Measurements from ENCODE around the gene SMC5.
"Not testable (repeated sequence)": the region's sequence is repeated elsewhere in the genome, so short reads cannot be mapped to it uniquely, and the experiment has no call there.

Gene SMC5

DNA sequence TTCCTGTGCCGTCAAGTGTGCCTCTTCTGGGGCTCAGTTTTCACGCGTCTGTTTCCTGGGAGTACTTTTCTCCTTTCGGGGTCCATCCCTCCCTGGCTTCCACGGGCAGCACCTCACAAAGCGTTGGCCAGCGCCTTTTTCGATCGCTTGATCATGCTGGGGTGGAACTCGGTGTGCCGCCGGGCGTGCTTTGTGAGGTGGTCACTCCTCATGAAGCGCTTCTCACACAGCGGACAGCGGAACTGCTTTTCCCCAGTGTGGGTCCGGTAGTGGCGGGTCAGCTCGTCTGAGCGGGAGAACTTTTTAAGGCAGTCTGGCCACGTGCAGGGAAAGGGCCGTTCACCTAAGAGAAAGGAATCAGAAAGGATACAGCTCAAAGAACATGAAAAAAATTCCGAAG is 128.9 kb downstream of the SMC5 start:
- H3K27me3 ChIP-seq (ENCODE audit: control insufficient read depth, insufficient read depth, low read length): no peaks in the 10 kb centered on the region
- H3K36me3 ChIP-seq (ENCODE audit: control insufficient read depth, insufficient read depth, low read length): no peaks in the 10 kb centered on the region
- no peaks in the 10 kb centered on the region for H3K4me1 ChIP-seq (ENCODE audit: control insufficient read depth, insufficient read depth, low read length)
- no peaks in the 10 kb centered on the region for H3K9me3 ChIP-seq (ENCODE audit: control insufficient read depth, insufficient read depth, low read length)
- no peak overlapping the region for H3K4me3 ChIP-seq (ENCODE audit: low read length)
- no peak overlapping the region for H3K27ac ChIP-seq (ENCODE audit: low read length)
- no CpG with 5 or more reads among the region's 23 CpGs for WGBS (ENCODE audit: insufficient coverage, insufficient read length)
- no peak for DNase-seq (ENCODE audit: low read depth, low spot score)

DNA sequence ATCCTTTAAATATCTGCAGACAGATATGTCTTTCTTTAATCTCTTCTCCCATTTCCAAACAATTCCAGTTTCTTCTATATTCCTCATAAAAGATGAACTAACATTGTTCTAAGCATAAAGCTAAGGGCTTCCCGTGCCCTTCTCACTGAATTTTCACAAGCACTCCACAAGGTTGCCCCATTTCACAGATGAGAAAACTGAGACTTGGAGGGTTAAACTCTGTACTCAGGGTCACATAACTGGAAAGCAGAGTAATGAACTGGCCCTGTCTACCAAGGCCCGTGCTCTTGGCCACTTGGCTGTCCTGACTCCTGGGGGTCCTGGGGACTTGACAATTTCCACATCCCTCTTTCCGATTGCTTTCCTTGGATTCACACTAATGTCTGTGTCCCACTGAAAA is 130.4 kb downstream of the SMC5 start:
- H3K4me1 ChIP-seq (ENCODE audit: control insufficient read depth, insufficient read depth, low read length): no peaks in the 10 kb centered on the region
- no peak overlapping the region for H3K4me3 ChIP-seq (ENCODE audit: low read length)
- no peaks in the 10 kb centered on the region for H3K27me3 ChIP-seq (ENCODE audit: control insufficient read depth, insufficient read depth, low read length)
- DNase-seq (ENCODE audit: low read depth, low spot score): no peak
- H3K9me3 ChIP-seq (ENCODE audit: control insufficient read depth, insufficient read depth, low read length): no peaks in the 10 kb centered on the region
- no peaks in the 10 kb centered on the region for H3K36me3 ChIP-seq (ENCODE audit: control insufficient read depth, insufficient read depth, low read length)
- WGBS (ENCODE audit: insufficient coverage, insufficient read length): no CpG with 5 or more reads among the region's 3 CpGs
- no peak overlapping the region for H3K27ac ChIP-seq (ENCODE audit: low read length)

DNA sequence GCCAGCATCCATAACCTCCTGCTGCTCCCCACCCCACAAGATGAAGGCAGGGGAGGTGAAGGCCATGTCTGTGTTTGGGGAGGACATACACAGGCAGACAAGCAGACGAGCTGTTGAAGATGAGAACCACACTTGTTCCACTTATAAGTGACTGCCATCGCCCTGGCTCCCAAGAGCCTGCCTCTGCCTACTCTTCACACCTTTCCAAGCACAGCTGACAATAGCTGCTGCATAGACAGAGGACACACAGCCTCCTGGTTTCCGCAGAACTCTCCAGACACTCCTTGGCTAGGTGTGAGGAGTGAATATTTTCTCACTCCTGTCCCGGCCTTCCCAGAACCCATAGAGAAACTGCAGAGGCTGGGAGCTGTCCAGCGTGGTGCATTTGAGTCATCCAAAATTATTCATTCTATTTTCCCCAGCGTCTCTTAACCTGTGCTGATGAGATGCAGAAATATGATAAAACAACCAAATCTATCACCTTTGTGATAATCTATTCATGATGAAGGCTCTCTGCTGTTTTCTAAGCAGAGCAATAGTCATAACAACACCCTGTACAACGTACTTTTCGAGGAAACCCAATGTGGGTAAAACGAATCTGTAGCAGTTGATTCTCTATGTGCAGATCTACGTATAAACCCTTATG is 131.0 kb downstream of the SMC5 start:
- no CpG with 5 or more reads among the region's 10 CpGs for WGBS (ENCODE audit: insufficient coverage, insufficient read length)
- Histone ChIP-seq H3K9me3 (ENCODE audit: control insufficient read depth, insufficient read depth, low read length) (no peaks in the 10 kb centered on the region), H3K27ac (ENCODE audit: low read length) (no peak overlapping the region), H3K36me3 (ENCODE audit: control insufficient read depth, insufficient read depth, low read length) (no peaks in the 10 kb centered on the region), H3K27me3 (ENCODE audit: control insufficient read depth, insufficient read depth, low read length) (no peaks in the 10 kb centered on the region), H3K4me3 (ENCODE audit: low read length) (no peak overlapping the region), H3K4me1 (ENCODE audit: control insufficient read depth, insufficient read depth, low read length) (no peaks in the 10 kb centered on the region)
- DNase-seq (ENCODE audit: low read depth, low spot score): no peak

DNA sequence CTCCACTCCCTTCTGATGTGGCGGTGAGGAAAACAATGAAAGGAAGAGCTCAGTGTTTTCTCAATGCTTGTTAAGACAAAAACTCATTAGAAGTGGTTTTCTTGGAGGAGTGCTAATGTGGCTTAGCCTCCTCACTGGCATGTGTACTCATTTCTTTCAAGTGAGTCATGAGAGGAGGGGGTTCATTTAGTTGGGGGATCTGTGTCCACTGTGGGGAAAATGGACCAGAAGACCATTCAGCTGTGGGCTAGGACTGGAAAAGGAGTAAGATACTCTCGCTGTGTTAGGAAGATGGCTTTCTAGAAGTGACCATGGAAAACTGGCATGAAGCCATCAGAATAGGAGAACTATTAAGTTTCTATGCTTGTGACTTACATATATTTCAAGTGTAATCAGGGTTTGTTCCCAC is 132.2 kb downstream of the SMC5 start:
- H3K9me3 ChIP-seq (ENCODE audit: control insufficient read depth, insufficient read depth, low read length): no peaks in the 10 kb centered on the region
- H3K27me3 ChIP-seq (ENCODE audit: control insufficient read depth, insufficient read depth, low read length): no peaks in the 10 kb centered on the region
- no peaks in the 10 kb centered on the region for H3K4me1 ChIP-seq (ENCODE audit: control insufficient read depth, insufficient read depth, low read length)
- H3K36me3 ChIP-seq (ENCODE audit: control insufficient read depth, insufficient read depth, low read length): no peaks in the 10 kb centered on the region
- H3K4me3 ChIP-seq (ENCODE audit: low read length): no peak overlapping the region
- H3K27ac ChIP-seq (ENCODE audit: low read length): no peak overlapping the region
- no peak for DNase-seq (ENCODE audit: low read depth, low spot score)
- WGBS (ENCODE audit: insufficient coverage, insufficient read length): no CpG with 5 or more reads among the region's 2 CpGs

DNA sequence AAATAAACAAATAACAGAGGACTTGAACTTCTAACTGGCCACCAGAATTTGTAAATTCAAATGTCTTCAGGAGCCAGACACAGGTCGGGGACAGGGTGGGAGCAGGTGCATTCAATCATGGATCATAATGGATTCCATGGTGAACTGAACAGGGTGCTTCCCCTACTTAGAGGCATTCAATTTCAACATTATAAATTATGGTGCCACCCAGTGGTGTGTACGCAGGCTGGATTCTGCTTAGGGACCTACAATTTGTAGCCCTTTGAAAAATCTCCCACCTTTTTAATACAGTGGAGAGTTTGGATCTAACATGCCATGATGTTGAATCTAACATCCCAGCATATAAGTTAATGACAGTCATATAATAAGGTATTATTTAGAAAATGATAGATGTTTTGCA is 133.4 kb downstream of the SMC5 start:
- WGBS (ENCODE audit: insufficient coverage, insufficient read length): no CpG with 5 or more reads among the region's 2 CpGs
- H3K36me3 ChIP-seq (ENCODE audit: control insufficient read depth, insufficient read depth, low read length): no peaks in the 10 kb centered on the region
- no peaks in the 10 kb centered on the region for H3K27me3 ChIP-seq (ENCODE audit: control insufficient read depth, insufficient read depth, low read length)
- H3K9me3 ChIP-seq (ENCODE audit: control insufficient read depth, insufficient read depth, low read length): no peaks in the 10 kb centered on the region
- no peak overlapping the region for H3K4me3 ChIP-seq (ENCODE audit: low read length)
- no peaks in the 10 kb centered on the region for H3K4me1 ChIP-seq (ENCODE audit: control insufficient read depth, insufficient read depth, low read length)
- no peak overlapping the region for H3K27ac ChIP-seq (ENCODE audit: low read length)
- no peak for DNase-seq (ENCODE audit: low read depth, low spot score)

DNA sequence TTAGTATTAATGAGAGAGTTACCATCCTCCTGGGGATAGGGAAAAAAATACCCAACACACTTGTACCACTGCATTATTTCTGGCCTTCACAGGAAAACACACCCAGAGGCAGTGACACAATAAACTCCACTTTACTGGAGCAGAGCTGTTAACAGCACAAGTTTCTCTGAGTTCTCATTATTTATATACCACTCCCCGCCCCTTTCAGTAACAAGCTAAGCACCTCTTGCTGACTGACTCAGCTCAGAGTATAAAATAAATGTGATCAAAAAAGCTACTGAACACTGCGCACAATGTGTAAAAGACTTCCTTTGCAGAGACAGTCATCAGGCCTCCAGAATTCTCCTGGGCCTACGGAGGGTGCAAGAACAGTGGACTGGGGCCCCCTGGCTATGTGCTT is 134.1 kb downstream of the SMC5 start:
- no peaks in the 10 kb centered on the region for H3K36me3 ChIP-seq (ENCODE audit: control insufficient read depth, insufficient read depth, low read length)
- H3K9me3 ChIP-seq (ENCODE audit: control insufficient read depth, insufficient read depth, low read length): no peaks in the 10 kb centered on the region
- no CpG with 5 or more reads among the region's 3 CpGs for WGBS (ENCODE audit: insufficient coverage, insufficient read length)
- H3K27ac ChIP-seq (ENCODE audit: low read length): no peak overlapping the region
- H3K4me3 ChIP-seq (ENCODE audit: low read length): no peak overlapping the region
- no peak for DNase-seq (ENCODE audit: low read depth, low spot score)
- H3K4me1 ChIP-seq (ENCODE audit: control insufficient read depth, insufficient read depth, low read length): no peaks in the 10 kb centered on the region
- no peaks in the 10 kb centered on the region for H3K27me3 ChIP-seq (ENCODE audit: control insufficient read depth, insufficient read depth, low read length)

DNA sequence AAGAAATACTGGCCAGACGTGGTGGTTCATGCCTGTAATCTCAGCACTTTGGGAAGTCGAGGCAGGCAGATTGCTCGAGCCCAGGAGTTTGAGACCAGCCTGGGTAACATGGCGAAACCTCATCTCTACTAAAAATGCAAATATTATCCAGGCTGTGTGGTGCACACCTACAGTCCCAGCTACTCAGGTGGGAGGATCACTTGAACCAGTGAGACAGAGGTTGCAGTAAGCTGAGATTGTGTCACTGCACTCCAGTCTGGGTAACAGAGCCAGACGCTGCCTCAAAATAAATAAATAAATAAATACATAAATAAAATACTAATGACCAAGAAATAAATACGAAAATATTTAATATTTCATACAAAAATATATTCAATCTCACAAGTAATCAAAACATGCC is 136.9 kb downstream of the SMC5 start:
- H3K27me3 ChIP-seq (ENCODE audit: control insufficient read depth, insufficient read depth, low read length): no peaks in the 10 kb centered on the region
- H3K27ac ChIP-seq (ENCODE audit: low read length): no peak overlapping the region
- H3K4me1 ChIP-seq (ENCODE audit: control insufficient read depth, insufficient read depth, low read length): no peaks in the 10 kb centered on the region
- DNase-seq (ENCODE audit: low read depth, low spot score): no peak
- H3K4me3 ChIP-seq (ENCODE audit: low read length): no peak overlapping the region
- H3K36me3 ChIP-seq (ENCODE audit: control insufficient read depth, insufficient read depth, low read length): no peaks in the 10 kb centered on the region
- H3K9me3 ChIP-seq (ENCODE audit: control insufficient read depth, insufficient read depth, low read length): no peaks in the 10 kb centered on the region
- 100% methylated on average over 1 of the region's 6 CpGs for WGBS (ENCODE audit: insufficient coverage, insufficient read length)

DNA sequence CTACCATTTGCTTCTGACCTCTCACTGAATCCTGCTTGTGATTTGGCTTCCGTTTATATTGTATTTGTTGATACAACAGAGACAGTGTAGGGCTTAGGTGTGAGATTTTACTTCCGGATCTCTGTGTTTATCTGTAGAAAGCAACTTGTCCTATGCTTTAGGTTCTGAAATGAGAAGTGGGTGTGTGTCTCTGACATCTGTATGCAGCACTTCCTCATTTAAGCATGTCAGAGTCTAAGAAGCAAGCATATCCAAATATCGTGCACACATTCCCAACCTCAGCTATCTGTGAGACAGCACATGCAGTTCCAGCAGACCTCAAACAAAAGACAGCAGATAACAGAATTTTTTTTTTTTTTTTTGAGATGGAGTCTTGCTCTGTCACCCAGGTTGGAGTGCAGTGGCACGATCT is 139.4 kb downstream of the SMC5 start:
- no peak overlapping the region for H3K4me3 ChIP-seq (ENCODE audit: low read length)
- no peaks in the 10 kb centered on the region for H3K9me3 ChIP-seq (ENCODE audit: control insufficient read depth, insufficient read depth, low read length)
- no peak for DNase-seq (ENCODE audit: low read depth, low spot score)
- H3K36me3 ChIP-seq (ENCODE audit: control insufficient read depth, insufficient read depth, low read length): no peaks in the 10 kb centered on the region
- WGBS (ENCODE audit: insufficient coverage, insufficient read length): no CpG with 5 or more reads among the region's 4 CpGs
- H3K27me3 ChIP-seq (ENCODE audit: control insufficient read depth, insufficient read depth, low read length): no peaks in the 10 kb centered on the region
- no peaks in the 10 kb centered on the region for H3K4me1 ChIP-seq (ENCODE audit: control insufficient read depth, insufficient read depth, low read length)
- H3K27ac ChIP-seq (ENCODE audit: low read length): no peak overlapping the region

DNA sequence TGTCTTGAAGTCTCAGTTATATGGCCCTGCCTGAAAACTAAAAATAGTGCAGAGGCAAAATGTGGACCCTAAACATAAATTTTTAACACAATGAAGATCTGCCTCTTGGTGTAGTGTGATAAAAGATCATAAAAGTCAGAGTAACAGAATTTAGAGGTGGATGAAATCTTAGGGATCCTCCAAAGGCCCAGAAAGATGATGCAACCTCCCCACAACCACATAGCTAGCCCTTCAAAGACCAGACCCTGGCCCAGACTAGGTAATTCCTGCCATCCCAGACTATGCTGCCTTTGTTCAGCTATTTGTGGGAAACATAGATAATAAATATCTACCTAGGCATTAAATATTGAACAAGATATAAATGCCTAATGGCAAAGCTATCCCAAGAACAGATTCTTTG is 140.4 kb downstream of the SMC5 start:
- Histone ChIP-seq H3K36me3 (ENCODE audit: control insufficient read depth, insufficient read depth, low read length) (no peaks in the 10 kb centered on the region), H3K27ac (ENCODE audit: low read length) (no peak overlapping the region), H3K4me1 (ENCODE audit: control insufficient read depth, insufficient read depth, low read length) (no peaks in the 10 kb centered on the region), H3K27me3 (ENCODE audit: control insufficient read depth, insufficient read depth, low read length) (no peaks in the 10 kb centered on the region), H3K9me3 (ENCODE audit: control insufficient read depth, insufficient read depth, low read length) (no peaks in the 10 kb centered on the region), H3K4me3 (ENCODE audit: low read length) (no peak overlapping the region)
- no peak for DNase-seq (ENCODE audit: low read depth, low spot score)

DNA sequence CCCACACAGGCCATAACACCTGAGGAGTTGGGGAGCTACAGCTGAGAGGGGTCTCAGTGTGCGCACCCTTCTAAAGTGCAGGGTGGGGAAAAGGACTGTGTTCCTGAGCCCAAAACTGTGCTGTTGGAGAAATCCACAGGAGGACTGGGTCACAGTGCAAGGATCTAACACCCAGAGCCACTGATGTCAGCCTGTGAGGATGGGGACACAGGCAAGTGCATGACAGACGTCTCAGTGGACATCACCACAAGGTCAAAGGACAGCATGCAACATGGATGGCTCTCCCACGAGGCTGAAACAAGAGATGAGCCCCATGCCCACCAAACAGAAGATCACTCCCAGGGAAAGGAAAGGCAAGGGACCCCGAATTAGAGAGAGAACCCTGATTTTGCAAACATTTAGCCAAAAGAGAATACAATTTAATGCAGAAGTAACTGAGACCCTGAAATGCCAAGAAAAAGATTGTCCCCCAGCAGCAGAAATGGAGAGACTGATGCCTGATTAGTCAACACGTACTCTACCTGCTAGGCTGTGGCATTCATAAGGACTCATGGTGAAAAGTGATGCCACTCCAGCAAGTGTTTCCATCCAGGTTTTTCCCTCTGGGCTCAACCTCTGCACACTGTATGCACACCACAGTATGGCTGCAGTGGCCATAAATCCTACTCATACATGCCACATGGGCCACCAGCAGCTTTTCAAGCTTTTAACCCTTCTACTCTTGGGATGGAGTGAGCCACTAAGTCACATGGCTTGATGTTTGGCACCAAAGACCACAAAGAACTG is 141.5 kb downstream of the SMC5 start:
- Histone ChIP-seq H3K4me1 (ENCODE audit: control insufficient read depth, insufficient read depth, low read length) (no peaks in the 10 kb centered on the region), H3K9me3 (ENCODE audit: control insufficient read depth, insufficient read depth, low read length) (no peaks in the 10 kb centered on the region), H3K36me3 (ENCODE audit: control insufficient read depth, insufficient read depth, low read length) (no peaks in the 10 kb centered on the region), H3K27me3 (ENCODE audit: control insufficient read depth, insufficient read depth, low read length) (no peaks in the 10 kb centered on the region), H3K4me3 (ENCODE audit: low read length) (no peak overlapping the region), H3K27ac (ENCODE audit: low read length) (no peak overlapping the region)
- DNase-seq (ENCODE audit: low read depth, low spot score): no peak
- WGBS (ENCODE audit: insufficient coverage, insufficient read length): no CpG with 5 or more reads among the region's 5 CpGs

DNA sequence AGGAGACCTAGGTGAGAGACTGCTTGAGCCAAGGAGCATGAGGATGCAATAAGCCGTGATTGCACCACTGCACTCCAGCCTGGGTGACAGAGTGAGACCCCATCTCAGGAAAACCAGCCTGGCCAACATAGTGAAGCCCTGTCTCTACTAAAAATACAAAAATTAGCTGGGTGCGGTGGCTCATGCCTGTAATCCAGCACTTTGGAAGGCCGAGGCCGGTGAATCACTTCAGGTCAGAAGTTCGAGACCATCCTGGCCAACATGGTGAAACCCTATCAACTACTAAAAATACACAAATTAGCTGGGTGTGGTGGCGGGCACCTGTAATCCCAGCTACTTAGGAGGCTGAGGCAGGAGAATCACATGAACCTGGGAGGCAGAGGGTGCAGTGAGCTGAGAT is 142.5 kb downstream of the SMC5 start:
- WGBS (ENCODE audit: insufficient coverage, insufficient read length): no CpG with 5 or more reads among the region's 6 CpGs
- H3K27ac ChIP-seq (ENCODE audit: low read length); H3K4me1 ChIP-seq (ENCODE audit: control insufficient read depth, insufficient read depth, low read length); H3K36me3 ChIP-seq (ENCODE audit: control insufficient read depth, insufficient read depth, low read length); H3K9me3 ChIP-seq (ENCODE audit: control insufficient read depth, insufficient read depth, low read length); H3K4me3 ChIP-seq (ENCODE audit: low read length); H3K27me3 ChIP-seq (ENCODE audit: control insufficient read depth, insufficient read depth, low read length); DNase-seq (ENCODE audit: low read depth, low spot score): not testable (repeated sequence)

All from iPS DF 6.9 (cell line).